Omental fat pad (tissue), 4 donors: ENCODE results near the gene VARS2. TPM values are rescaled to one million over a fixed set of nuclear protein-coding genes. Genes with fewer than 3 reads are reported as not detected.

Source experiments
- ATAC-seq: fragments of 150-250 bp; one replicate; pipeline ENCODE4 v1.9.1; 2016; ENCODE audit warnings: mild to moderate bottlenecking, moderate library complexity; ENCODE audit not compliant: low FRiP score
- DNase-seq: peaks from one replicate; pipeline ENCODE4 v3.0.0-alpha.2; 2019; ENCODE audit warnings: low spot score
- total RNA-seq, 4 donors: library from RNA; depleted of rRNA; stranded (reverse); fragments of >200 nt; gene quantifications; one replicate each; pipeline ENCODE4 v1.1.0, GENCODE V29; 2016
- TF ChIP-seq, protein P1 (sequence below), 3 donors: fragments of 450-650 bp; IDR thresholded peaks; one replicate each; pipeline ENCODE4 v1.5.1; 2016 to 2017; ENCODE audit warnings: antibody characterized with exemption in 3 of 3, mild to moderate bottlenecking in 3 of 3, moderate library complexity in 2 of 3

The VARS2 gene
- total RNA-seq, 4 donors from 2014 or later, result 14.0 to 18.8 (median 16.6) TPM

- TF ChIP-seq, protein P1, sequence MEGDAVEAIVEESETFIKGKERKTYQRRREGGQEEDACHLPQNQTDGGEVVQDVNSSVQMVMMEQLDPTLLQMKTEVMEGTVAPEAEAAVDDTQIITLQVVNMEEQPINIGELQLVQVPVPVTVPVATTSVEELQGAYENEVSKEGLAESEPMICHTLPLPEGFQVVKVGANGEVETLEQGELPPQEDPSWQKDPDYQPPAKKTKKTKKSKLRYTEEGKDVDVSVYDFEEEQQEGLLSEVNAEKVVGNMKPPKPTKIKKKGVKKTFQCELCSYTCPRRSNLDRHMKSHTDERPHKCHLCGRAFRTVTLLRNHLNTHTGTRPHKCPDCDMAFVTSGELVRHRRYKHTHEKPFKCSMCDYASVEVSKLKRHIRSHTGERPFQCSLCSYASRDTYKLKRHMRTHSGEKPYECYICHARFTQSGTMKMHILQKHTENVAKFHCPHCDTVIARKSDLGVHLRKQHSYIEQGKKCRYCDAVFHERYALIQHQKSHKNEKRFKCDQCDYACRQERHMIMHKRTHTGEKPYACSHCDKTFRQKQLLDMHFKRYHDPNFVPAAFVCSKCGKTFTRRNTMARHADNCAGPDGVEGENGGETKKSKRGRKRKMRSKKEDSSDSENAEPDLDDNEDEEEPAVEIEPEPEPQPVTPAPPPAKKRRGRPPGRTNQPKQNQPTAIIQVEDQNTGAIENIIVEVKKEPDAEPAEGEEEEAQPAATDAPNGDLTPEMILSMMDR (IDR thresholded peaks at IDR 0.05), result no peak
- DNase-seq (no peak), ATAC-seq (no peak)
Observed at GRCh38 chr6:30881392-30882203, 32.4 kb upstream of the VARS2 start.

GRCh38 chr6:30882204-30882758 is 31.8 kb upstream of the VARS2 start:
- TF ChIP-seq, protein P1 (IDR thresholded peaks at IDR 0.05), result no peak
- ATAC-seq, result no peak
- no peak for DNase-seq

DNA sequence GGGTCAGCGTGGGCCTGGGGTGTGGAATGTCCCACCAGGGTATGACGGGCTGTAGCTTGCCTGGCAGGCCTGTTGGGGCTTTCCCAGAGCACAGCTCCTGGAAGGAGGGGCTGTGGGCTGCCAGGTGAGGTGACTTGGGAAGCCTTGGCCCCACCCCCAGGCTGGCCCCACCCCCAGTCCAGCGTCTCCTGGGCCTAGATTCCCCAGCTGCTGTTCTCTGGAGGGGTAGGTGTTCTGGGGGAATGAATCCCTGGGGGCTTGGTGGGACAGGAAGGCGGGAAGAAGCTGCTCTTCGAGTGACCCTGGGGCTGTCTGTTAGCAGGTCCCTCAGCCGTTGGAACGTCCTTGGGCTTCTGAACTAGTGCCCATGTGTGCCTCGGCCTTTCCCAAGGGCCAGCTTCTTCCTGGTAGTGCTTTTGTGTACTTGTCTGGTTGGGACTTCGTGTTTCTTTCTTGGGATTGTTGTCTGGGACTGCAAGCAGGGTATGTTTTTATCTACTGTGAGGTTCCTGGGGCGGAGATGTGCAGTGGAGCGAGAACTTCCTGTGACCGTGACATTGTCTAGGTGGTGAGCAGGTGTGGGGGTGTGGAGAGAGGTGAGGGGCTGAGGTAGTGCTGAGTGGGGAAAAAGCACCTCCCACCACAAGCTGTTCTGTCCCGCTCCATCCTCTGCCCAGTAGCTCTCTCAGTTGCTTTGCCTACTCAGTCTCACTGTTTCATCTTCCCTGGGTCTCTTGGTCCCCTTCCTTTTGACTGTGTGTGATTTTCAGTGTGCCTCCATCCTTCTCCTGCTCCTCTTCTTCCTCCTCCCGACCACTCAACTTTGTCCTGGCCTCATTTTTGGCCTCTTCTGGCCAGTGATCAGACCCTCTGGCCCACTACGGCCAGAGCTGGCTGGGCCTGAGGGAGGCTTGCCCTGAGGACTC is 31.0 kb upstream of the VARS2 start:
- TF ChIP-seq, protein P1 (IDR thresholded peaks at IDR 0.05), result no peak
- ATAC-seq (no peak), DNase-seq (no peak)

DNA sequence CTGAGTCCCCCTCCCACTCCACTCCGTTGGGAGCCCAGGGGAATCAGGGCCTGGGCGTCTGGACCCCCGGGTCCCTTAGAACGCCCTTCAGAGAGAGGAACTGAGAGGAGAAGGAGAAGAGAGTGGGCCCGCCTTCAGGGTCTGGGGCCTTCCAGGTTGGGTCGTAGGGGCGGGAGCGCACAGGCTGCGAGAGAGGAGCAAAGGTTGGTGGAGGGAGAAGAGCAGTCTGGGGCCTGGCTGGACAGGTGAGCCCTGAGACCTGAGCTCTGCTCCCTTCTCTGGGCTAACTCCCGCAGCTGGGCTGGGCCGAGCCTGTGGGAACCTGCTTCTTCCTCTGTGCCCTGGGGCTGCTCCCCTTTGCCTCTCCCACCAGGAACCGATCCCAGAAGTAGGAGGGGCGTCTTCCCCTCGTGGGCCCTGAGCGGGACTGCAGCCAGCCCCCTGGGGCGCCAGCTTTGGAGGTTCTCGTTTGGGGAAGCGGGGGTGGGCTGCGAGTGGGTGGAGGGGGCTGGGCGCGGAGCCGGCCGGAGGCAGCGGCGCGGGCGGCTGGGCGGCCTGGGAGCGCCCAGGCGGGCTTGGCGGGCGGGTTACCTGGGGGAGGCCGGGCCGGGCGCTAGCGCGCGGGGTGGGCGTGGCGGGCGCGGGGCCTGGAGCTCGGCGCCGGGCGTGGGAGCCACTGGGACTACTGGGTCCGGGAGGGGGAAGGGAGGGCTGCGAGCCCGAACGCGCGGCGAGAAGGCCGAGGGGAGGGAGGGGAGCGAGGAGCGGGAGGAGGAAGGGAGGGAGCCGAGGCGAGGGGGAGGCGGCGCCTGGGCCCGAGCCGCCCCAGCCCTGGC is 30.1 kb upstream of the VARS2 start, which contains the start of gene DDR1:
TSS of gene DDR1 (plus strand) at position 835 of the 836 bp plus-strand sequence. CDS start 4,211 bp downstream, outside the sequence.
- TF ChIP-seq, protein P1 (IDR thresholded peaks at IDR 0.05), result no peak
- DNase-seq (no peak), ATAC-seq (peak; percentile 64)

DNA sequence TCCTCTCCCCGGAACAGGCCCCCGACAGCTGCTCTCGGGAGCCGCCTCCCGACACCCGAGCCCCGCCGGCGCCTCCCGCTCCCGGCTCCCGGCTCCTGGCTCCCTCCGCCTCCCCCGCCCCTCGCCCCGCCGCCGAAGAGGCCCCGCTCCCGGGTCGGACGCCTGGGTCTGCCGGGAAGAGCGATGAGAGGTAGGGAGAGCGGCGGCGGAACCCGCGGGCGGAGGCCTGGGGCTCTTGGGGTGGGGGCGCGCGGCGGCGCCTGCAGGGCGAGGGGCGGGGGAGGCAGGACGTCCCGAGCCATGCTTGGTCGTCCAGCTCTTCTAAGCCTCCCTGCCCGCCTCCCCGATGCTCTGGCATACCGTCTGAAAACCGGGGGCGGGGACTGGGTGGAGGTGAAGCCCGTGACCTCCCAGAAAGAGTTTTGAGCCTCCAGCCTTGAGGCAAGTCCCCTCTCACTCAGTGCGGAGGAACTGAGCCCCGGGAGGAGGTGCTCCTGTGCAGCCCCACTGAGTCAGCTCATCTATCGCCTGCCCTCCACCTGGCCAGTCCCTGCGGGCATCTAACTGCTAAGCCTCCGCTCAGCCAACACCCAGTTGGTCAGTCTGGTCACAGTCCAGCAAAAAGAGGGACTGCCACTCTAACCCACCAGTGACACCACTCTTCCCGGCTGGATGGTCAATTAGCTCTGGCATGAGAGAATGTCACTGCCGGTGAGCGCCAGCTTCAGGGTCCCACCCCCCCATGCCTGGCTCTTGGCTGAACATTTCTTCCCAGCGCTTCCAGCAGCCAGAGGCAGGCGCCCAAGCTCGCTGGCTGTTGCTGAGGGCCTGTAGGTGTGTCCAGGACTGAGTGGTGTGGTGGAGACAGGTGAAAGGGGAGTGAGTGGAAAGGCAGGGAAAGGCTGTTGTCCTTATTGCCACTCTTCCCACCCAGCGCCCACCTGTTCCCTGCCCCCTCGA is 29.2 kb upstream of the VARS2 start:
- ATAC-seq (peak; percentile 56), DNase-seq (no peak)
- TF ChIP-seq, protein P1 (IDR thresholded peaks at IDR 0.05), result no peak
